H1 (cell line): ENCODE measurements around the gene KRT10. TPM values are rescaled to one million over a fixed set of nuclear protein-coding genes. Genes with fewer than 3 reads are reported as not detected.

Experiments used
- ATF3 ChIP-seq: IDR thresholded peaks from 2 replicates; pipeline ENCODE4 v1.6.1; 2011; ENCODE audit warnings: low read depth, mild to moderate bottlenecking, low read length; ENCODE audit not compliant: insufficient read depth
- BCL11A ChIP-seq, 2 experiments: IDR thresholded peaks; one replicate each; pipeline ENCODE4 v1.6.1; 2011; ENCODE audit warnings: low read depth in 2 of 2, low read length in 2 of 2, mild to moderate bottlenecking in 2 of 2
- GABPA ChIP-seq: IDR thresholded peaks from 2 replicates; pipeline ENCODE4 v1.6.1; 2011; ENCODE audit warnings: mild to moderate bottlenecking, low read length, moderate library complexity, borderline replicate concordance; ENCODE audit not compliant: insufficient read depth
- POLR2A ChIP-seq, 2 experiments: IDR thresholded peaks; 1 replicate in 1 of 2; 2 replicates in 1 of 2; pipeline ENCODE4 v1.6.1; 2011; ENCODE audit warnings: low read depth in 2 of 2, low read length in 2 of 2, mild to moderate bottlenecking in 2 of 2; ENCODE audit errors: control extremely low read depth in 1 of 2
- POU5F1 ChIP-seq: IDR thresholded peaks from 2 replicates; pipeline ENCODE4 v1.6.1; 2011; ENCODE audit warnings: low read depth, mild to moderate bottlenecking, low read length, moderate library complexity
- polyA plus RNA-seq, 7 experiments: library from polyadenylated mRNA; depleted of rRNA in 3 of 7; stranded (reverse) in 5 of 7; unstranded in 2 of 7; fragments of >200 nt in 5 of 7; fragments of 200-250 nt in 2 of 7; gene quantifications; 1 replicate in 5 of 7; 2 replicates in 1 of 7; 4 replicates in 1 of 7; pipeline versions ENCODE4 v1.2.1 to v1.2.3, GENCODE V29; 2011 to 2013; ENCODE audit warnings: missing spikeins in 2 of 7, mixed read lengths in 2 of 7
- total RNA-seq: library from RNA; stranded (reverse); fragmentation: NEBNext Ultra II Directional; extraction: Animal tissue kit (Norgen Biotek cat#: 25700); gene quantifications from 2 replicates; pipeline ENCODE4 v1.2.1, GENCODE V29; 2021

KRT10 gene
- total and polyA plus RNA-seq, 2 of the 8 experiments (the other 6 are each of a cell fraction or from before 2014, with no cell fraction given): 3.5 to 39.4 TPM

GRCh38 chr17:40818343-40818732 lies 4.1 kb downstream of the KRT10 start (continued):
- TF ChIP-seq POU5F1 (no peak), POLR2A (IDR thresholded peaks at IDR 0.05; ENCODE audit: control extremely low read depth in 1 of 2, low read depth in 2 of 2, low read length in 2 of 2) (no peak), ATF3 (no peak), GABPA (no peak), BCL11A (IDR thresholded peaks at IDR 0.05; ENCODE audit: low read depth in 2 of 2, low read length in 2 of 2) (no peak)
- TF ChIP-seq, all 59 proteins: peak for 0
